Epithelial cell of prostate (primary cell): ENCODE data around the gene TAF1C.

Experiments used
- DNase-seq: peaks from one replicate; pipeline ENCODE4 v3.0.0-alpha.2; 2011; ENCODE audit warnings: low read depth, low spot score
- H3K27ac ChIP-seq: fragments of 450-650 bp; 2 replicates; pipeline ENCODE4 v1.5.1; 2017; ENCODE audit warnings: mild to moderate bottlenecking

TAF1C gene

GRCh38 chr16:84191466-84191865 lies 4.6 kb upstream of the TAF1C start:
- DNase-seq = no peak
- H3K27ac ChIP-seq = no peak overlapping the region

- H3K27ac ChIP-seq = no peak within 1 kb of the TSS
- DNase-seq = no peak
Measured at GRCh38 chr16:84190731-84191388, 4.0 kb upstream of the TAF1C start, which contains the start of gene ADAD2. Gene ADAD2 (plus strand): TSS chr16:84191157. CDS start chr16:84191231, 74 bp downstream.

- DNase-seq = no peak
- no peak overlapping the region for H3K27ac ChIP-seq
Measured at GRCh38 chr16:84184775-84185174, 2.1 kb downstream of the TAF1C start.

- no peak overlapping the region for H3K27ac ChIP-seq
- no peak for DNase-seq
Measured at GRCh38 chr16:84183911-84184591, 2.8 kb downstream of the TAF1C start.

- H3K27ac ChIP-seq = no peak overlapping the region
- DNase-seq = no peak
Measured at GRCh38 chr16:84183572-84183875, 3.3 kb downstream of the TAF1C start.

GRCh38 chr16:84182680-84183571 lies 3.9 kb downstream of the TAF1C start:
- no peak overlapping the region for H3K27ac ChIP-seq
- DNase-seq = no peak

- DNase-seq = no peak
- H3K27ac ChIP-seq = no peak overlapping the region
Measured at GRCh38 chr16:84182104-84182503, 4.8 kb downstream of the TAF1C start.

GRCh38 chr16:84181144-84181915 lies 5.5 kb downstream of the TAF1C start:
- no peak overlapping the region for H3K27ac ChIP-seq
- no peak for DNase-seq

GRCh38 chr16:84180519-84181140 lies 6.2 kb downstream of the TAF1C start:
- H3K27ac ChIP-seq = no peak overlapping the region
- DNase-seq = no peak

- no peak overlapping the region for H3K27ac ChIP-seq
- no peak for DNase-seq
Measured at GRCh38 chr16:84179612-84180320, 7.1 kb downstream of the TAF1C start.

GRCh38 chr16:84178892-84179611 lies 7.8 kb downstream of the TAF1C start:
- no peak overlapping the region for H3K27ac ChIP-seq
- no peak for DNase-seq

GRCh38 chr16:84178146-84178765 lies 8.6 kb downstream of the TAF1C start:
- H3K27ac ChIP-seq = peak overlapping the region; percentile 49
- no peak for DNase-seq

GRCh38 chr16:84177741-84178073 lies 9.2 kb downstream of the TAF1C start:
- H3K27ac ChIP-seq = peak overlapping the region; percentile 49
- DNase-seq = no peak

GRCh38 chr16:84176192-84177053 lies 10.4 kb downstream of the TAF1C start:
- no peak for DNase-seq
- peak overlapping the region; percentile 49 for H3K27ac ChIP-seq

GRCh38 chr16:84175350-84176081 lies 11.3 kb downstream of the TAF1C start:
- no peak for DNase-seq
- no peak overlapping the region for H3K27ac ChIP-seq

GRCh38 chr16:84174396-84174795 lies 12.5 kb downstream of the TAF1C start:
- no peak overlapping the region for H3K27ac ChIP-seq
- DNase-seq = no peak

- no peak overlapping the region for H3K27ac ChIP-seq
- DNase-seq = no peak
Measured at GRCh38 chr16:84169765-84170310, 17.0 kb downstream of the TAF1C start.
